SK-N-SH treated with all-trans-retinoic acid at 6 μM for 48 hours (cell line): ENCODE results near the gene CADM1.

ENCODE experiments used
- ATAC-seq: fragments of 200-7000 bp; cut with Tn5 transposase; 3 replicates; pipeline ENCODE4 v1.9.1; 2020; ENCODE audit warnings: mild to moderate bottlenecking, moderate library complexity
- ARNTL ChIP-seq: fragments of 450-650 bp; formaldehyde crosslinking; IDR thresholded peaks from 2 replicates; pipeline ENCODE4 v1.5.0; 2020; ENCODE audit warnings: low read depth, mild to moderate bottlenecking, moderate library complexity, borderline replicate concordance
- BACH2 ChIP-seq: fragments of 250-450 bp; sonication (Bioruptor Pico); IDR thresholded peaks from 2 replicates; pipeline ENCODE4 v1.9.0; 2021; ENCODE audit warnings: mild to moderate bottlenecking, borderline replicate concordance
- CREB5 ChIP-seq: fragments of 250-450 bp; sonication (Bioruptor Pico); IDR thresholded peaks from 2 replicates; pipeline ENCODE4 v1.5.1; 2020; ENCODE audit warnings: low read depth, mild to moderate bottlenecking, moderate library complexity
- CSDC2 ChIP-seq: fragments of 250-450 bp; sonication (Bioruptor Pico); IDR thresholded peaks from 2 replicates; pipeline ENCODE4 v1.5.0; 2020; ENCODE audit warnings: mild to moderate bottlenecking, moderate library complexity
- CSRNP3 ChIP-seq: fragments of 250-450 bp; sonication (Bioruptor Pico); IDR thresholded peaks from 2 replicates; pipeline ENCODE4 v1.5.1; 2021; ENCODE audit warnings: mild to moderate bottlenecking, moderate library complexity
- ESRRG ChIP-seq: fragments of 250-450 bp; sonication (Bioruptor Pico); IDR thresholded peaks from 2 replicates; pipeline ENCODE4 v1.6.1; 2021; ENCODE audit warnings: mild to moderate bottlenecking
- GLIS3 ChIP-seq: fragments of 250-450 bp; sonication (Bioruptor Pico); IDR thresholded peaks from 2 replicates; pipeline ENCODE4 v1.5.0; 2020; ENCODE audit warnings: mild to moderate bottlenecking, moderate library complexity
- ISL1 ChIP-seq: fragments of 250-450 bp; sonication (Bioruptor Pico); IDR thresholded peaks from 2 replicates; pipeline ENCODE4 v2.1.2; 2022; ENCODE audit warnings: mild to moderate bottlenecking, moderate library complexity
- OSR1 ChIP-seq: fragments of 250-450 bp; sonication (Bioruptor Pico); IDR thresholded peaks from 2 replicates; pipeline ENCODE4 v1.8.0; 2022; ENCODE audit warnings: moderate library complexity, mild to moderate bottlenecking, inconsistent platforms
- POU6F1 ChIP-seq: fragments of 250-450 bp; sonication (Bioruptor Pico); IDR thresholded peaks from 2 replicates; pipeline ENCODE4 v1.8.0; 2021; ENCODE audit warnings: low read depth, mild to moderate bottlenecking, moderate library complexity, borderline replicate concordance
- PPARA ChIP-seq: fragments of 250-450 bp; sonication (Bioruptor Pico); IDR thresholded peaks from 2 replicates; pipeline ENCODE4 v1.5.0; 2020; ENCODE audit warnings: mild to moderate bottlenecking, borderline replicate concordance
- SNAI2 ChIP-seq: fragments of 250-450 bp; sonication (Bioruptor Pico); IDR thresholded peaks from 2 replicates; pipeline ENCODE4 v1.5.0; 2020; ENCODE audit warnings: mild to moderate bottlenecking, moderate library complexity
- TCF4 ChIP-seq: fragments of 250-450 bp; sonication (Bioruptor Pico); IDR thresholded peaks from 2 replicates; pipeline ENCODE4 v1.8.0; 2021; ENCODE audit warnings: mild to moderate bottlenecking, moderate library complexity, borderline replicate concordance
- TOX ChIP-seq: fragments of 250-450 bp; sonication (Bioruptor Pico); IDR thresholded peaks from 2 replicates; pipeline ENCODE4 v1.8.0; 2021; ENCODE audit warnings: mild to moderate bottlenecking, moderate library complexity, borderline replicate concordance
- ZC3H10 ChIP-seq: fragments of 250-450 bp; sonication (Bioruptor Pico); IDR thresholded peaks from 2 replicates; pipeline ENCODE4 v1.5.1; 2021; ENCODE audit warnings: mild to moderate bottlenecking, moderate library complexity
- ZFP3 ChIP-seq: fragments of 250-450 bp; sonication (Bioruptor Pico); IDR thresholded peaks from 2 replicates; pipeline ENCODE4 v1.5.0; 2020; ENCODE audit warnings: mild to moderate bottlenecking, moderate library complexity
- ZFP30 ChIP-seq: fragments of 450-650 bp; formaldehyde crosslinking; IDR thresholded peaks from 2 replicates; pipeline ENCODE4 v1.5.0; 2022; ENCODE audit warnings: mild to moderate bottlenecking, moderate library complexity
- ZNF565 ChIP-seq: fragments of 450-650 bp; formaldehyde crosslinking; conservative IDR thresholded peaks from 2 replicates; pipeline ENCODE4 v1.5.0; 2020; ENCODE audit warnings: low read depth, mild to moderate bottlenecking, moderate library complexity
- ZNF70 ChIP-seq: fragments of 450-650 bp; formaldehyde crosslinking; IDR thresholded peaks from 2 replicates; pipeline ENCODE4 v1.5.0; 2020; ENCODE audit warnings: mild to moderate bottlenecking, moderate library complexity
- ZNF8 ChIP-seq: fragments of 450-650 bp; formaldehyde crosslinking; IDR thresholded peaks from 2 replicates; pipeline ENCODE4 v1.5.0; 2020; ENCODE audit warnings: mild to moderate bottlenecking, moderate library complexity
- TF ChIP-seq, protein P1 (sequence below): fragments of 250-450 bp; sonication (Bioruptor Pico); IDR thresholded peaks from 2 replicates; pipeline ENCODE4 v1.8.0; 2020; ENCODE audit warnings: mild to moderate bottlenecking, moderate library complexity, borderline replicate concordance

CADM1 gene

GRCh38 chr11:115151010-115151409 is 353.2 kb downstream of the CADM1 start:
- TF ChIP-seq ZNF8 (CRISPR knock-in tag), result no peak
- no peak for TF ChIP-seq ZNF70 (CRISPR knock-in tag)
- TF ChIP-seq ZC3H10 (CRISPR knock-in tag), result no peak
- no peak for TF ChIP-seq CSDC2
- TF ChIP-seq POU6F1 (CRISPR knock-in tag), result no peak
- TF ChIP-seq ARNTL, result no peak
- no peak for TF ChIP-seq OSR1 (CRISPR knock-in tag)
- TF ChIP-seq ISL1 (CRISPR knock-in tag), result no peak
- TF ChIP-seq ZFP30 (CRISPR knock-in tag), result no peak
- no peak for TF ChIP-seq ESRRG (CRISPR knock-in tag)
- TF ChIP-seq SNAI2, result no peak
- no peak for TF ChIP-seq CSRNP3 (CRISPR knock-in tag)
- TF ChIP-seq CREB5 (CRISPR knock-in tag), result no peak
- TF ChIP-seq BACH2, result no peak
- TF ChIP-seq ZNF565 (CRISPR knock-in tag), result no peak
- no peak for TF ChIP-seq GLIS3 (CRISPR knock-in tag)
- no peak for TF ChIP-seq PPARA (CRISPR knock-in tag)
- TF ChIP-seq, all 23 proteins: peak for 0
- no peak for ATAC-seq

DNA sequence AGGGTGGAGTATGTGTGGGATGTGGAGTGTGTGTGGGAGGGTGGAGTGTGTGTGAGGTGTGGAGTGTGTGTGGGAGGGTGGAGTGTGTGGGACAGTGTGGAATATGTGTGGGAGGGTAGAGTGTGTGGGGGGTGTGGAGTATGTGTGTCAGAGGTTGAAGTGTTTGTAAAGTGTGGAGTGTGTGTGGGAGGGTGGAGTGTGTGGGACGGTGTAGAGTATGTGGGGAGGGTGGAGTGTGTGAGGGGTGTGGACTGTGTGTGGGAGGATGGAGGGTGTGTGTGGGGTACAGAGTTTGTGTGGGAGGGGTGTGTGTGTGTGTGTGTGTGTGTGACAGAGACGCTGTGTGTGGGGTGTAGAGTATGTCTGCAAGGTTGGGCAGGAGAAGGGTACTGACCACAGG is 355.5 kb downstream of the CADM1 start:
- TF ChIP-seq CSRNP3 (CRISPR knock-in tag) (no peak), ZNF565 (CRISPR knock-in tag) (no peak), ZNF70 (CRISPR knock-in tag) (no peak), OSR1 (CRISPR knock-in tag) (no peak), TOX (CRISPR knock-in tag) (no peak), ESRRG (CRISPR knock-in tag) (no peak)
- TF ChIP-seq, protein P1, sequence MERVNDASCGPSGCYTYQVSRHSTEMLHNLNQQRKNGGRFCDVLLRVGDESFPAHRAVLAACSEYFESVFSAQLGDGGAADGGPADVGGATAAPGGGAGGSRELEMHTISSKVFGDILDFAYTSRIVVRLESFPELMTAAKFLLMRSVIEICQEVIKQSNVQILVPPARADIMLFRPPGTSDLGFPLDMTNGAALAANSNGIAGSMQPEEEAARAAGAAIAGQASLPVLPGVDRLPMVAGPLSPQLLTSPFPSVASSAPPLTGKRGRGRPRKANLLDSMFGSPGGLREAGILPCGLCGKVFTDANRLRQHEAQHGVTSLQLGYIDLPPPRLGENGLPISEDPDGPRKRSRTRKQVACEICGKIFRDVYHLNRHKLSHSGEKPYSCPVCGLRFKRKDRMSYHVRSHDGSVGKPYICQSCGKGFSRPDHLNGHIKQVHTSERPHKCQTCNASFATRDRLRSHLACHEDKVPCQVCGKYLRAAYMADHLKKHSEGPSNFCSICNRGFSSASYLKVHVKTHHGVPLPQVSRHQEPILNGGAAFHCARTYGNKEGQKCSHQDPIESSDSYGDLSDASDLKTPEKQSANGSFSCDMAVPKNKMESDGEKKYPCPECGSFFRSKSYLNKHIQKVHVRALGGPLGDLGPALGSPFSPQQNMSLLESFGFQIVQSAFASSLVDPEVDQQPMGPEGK, result no peak
- no peak for ATAC-seq

- no peak for ATAC-seq
- no peak for TF ChIP-seq ZNF70 (CRISPR knock-in tag)
Observed at GRCh38 chr11:115148101-115148500, 356.1 kb downstream of the CADM1 start.

- TF ChIP-seq ISL1 (CRISPR knock-in tag), result no peak
- no peak for TF ChIP-seq ARNTL
- TF ChIP-seq TCF4, result no peak
- no peak for TF ChIP-seq ZFP3
- no peak for TF ChIP-seq TOX (CRISPR knock-in tag)
- ATAC-seq, result no peak
Observed at GRCh38 chr11:115147243-115147807, 356.9 kb downstream of the CADM1 start.
